Omental fat pad (tissue), 4 donors: Measurements from ENCODE around the gene CSAD. TPM values are rescaled to one million over a fixed set of nuclear protein-coding genes. Genes with fewer than 3 reads are reported as not detected.

Source experiments
- ATAC-seq: fragments of 150-250 bp; one replicate; pipeline ENCODE4 v1.9.1; 2016; ENCODE audit warnings: mild to moderate bottlenecking, moderate library complexity; ENCODE audit not compliant: low FRiP score
- DNase-seq: peaks from one replicate; pipeline ENCODE4 v3.0.0-alpha.2; 2019; ENCODE audit warnings: low spot score
- CTCF ChIP-seq, 3 donors: fragments of 450-650 bp; IDR thresholded peaks; one replicate each; pipeline ENCODE4 v1.5.1; 2016 to 2017; ENCODE audit warnings: antibody characterized with exemption in 3 of 3, mild to moderate bottlenecking in 3 of 3, moderate library complexity in 2 of 3
- total RNA-seq, 4 donors: library from RNA; depleted of rRNA; stranded (reverse); fragments of >200 nt; gene quantifications; one replicate each; pipeline ENCODE4 v1.1.0, GENCODE V29; 2016

The CSAD gene
- total RNA-seq, 4 donors from 2014 or later: 71.1 to 118 (median 81.7) TPM

- DNase-seq (no peak), ATAC-seq (no peak)
- TF ChIP-seq CTCF (IDR thresholded peaks at IDR 0.05): no peak
Measured at GRCh38 chr12:53217051-53217930, 36.6 kb upstream of the CSAD start.

GRCh38 chr12:53215497-53215896 is 34.8 kb upstream of the CSAD start:
- ATAC-seq (no peak), DNase-seq (no peak)
- TF ChIP-seq CTCF (IDR thresholded peaks at IDR 0.05): no peak

- DNase-seq: no peak
- no peak for ATAC-seq
- TF ChIP-seq CTCF (IDR thresholded peaks at IDR 0.05): no peak
Measured at GRCh38 chr12:53214687-53215455, 34.1 kb upstream of the CSAD start.

GRCh38 chr12:53214221-53214620 is 33.5 kb upstream of the CSAD start:
- no peak for DNase-seq
- no peak for ATAC-seq
- TF ChIP-seq CTCF (IDR thresholded peaks at IDR 0.05): no peak

GRCh38 chr12:53213348-53213747 is 32.6 kb upstream of the CSAD start:
- ATAC-seq (peak; percentile 73), DNase-seq (peak; percentile 73)

GRCh38 chr12:53212931-53213330 is 32.2 kb upstream of the CSAD start:
- TF ChIP-seq CTCF (IDR thresholded peaks at IDR 0.05): no peak
- no peak for ATAC-seq
- no peak for DNase-seq

More at GRCh38 chr12:53213348-53213747, 32.6 kb upstream of the CSAD start:
- TF ChIP-seq CTCF (IDR thresholded peaks at IDR 0.05): peak in 2 of 3 donors; percentile 7 to 89
